RWPE2 (cell line): Measurements from ENCODE around the gene AKAP13.

ENCODE experiments used
- ATAC-seq: fragments of 200-7000 bp; cut with Tn5 transposase; 3 replicates; pipeline ENCODE4 v1.9.1; 2021; ENCODE audit warnings: low read depth
- DNase-seq: peaks from one replicate; pipeline ENCODE4 v3.0.0-alpha.2; 2020; ENCODE audit warnings: low spot score
- H3K27ac ChIP-seq: fragments of 450-650 bp; 2 replicates; pipeline ENCODE4 v1.5.1; 2017; ENCODE audit warnings: mild to moderate bottlenecking; ENCODE audit not compliant: poor library complexity, severe bottlenecking
- H3K27me3 ChIP-seq: fragments of 250-450 bp; sonication (Bioruptor Pico); 2 replicates; pipeline ENCODE4 v1.5.1; 2021; ENCODE audit warnings: mild to moderate bottlenecking, moderate library complexity; ENCODE audit not compliant: insufficient read depth, poor library complexity, severe bottlenecking
- H3K36me3 ChIP-seq: fragments of 250-450 bp; sonication (Bioruptor Pico); 2 replicates; pipeline ENCODE4 v1.5.1; 2020; ENCODE audit warnings: low read depth, mild to moderate bottlenecking, moderate library complexity
- H3K4me1 ChIP-seq: fragments of 250-450 bp; sonication (Bioruptor Pico); 2 replicates; pipeline ENCODE4 v1.5.1; 2021; ENCODE audit warnings: mild to moderate bottlenecking, moderate library complexity; ENCODE audit not compliant: insufficient read depth, poor library complexity, severe bottlenecking
- H3K4me3 ChIP-seq: fragments of 250-450 bp; sonication (Bioruptor Pico); 2 replicates; pipeline ENCODE4 v1.5.1; 2021; ENCODE audit warnings: mild to moderate bottlenecking, moderate library complexity; ENCODE audit not compliant: severe bottlenecking
- H3K9me3 ChIP-seq: fragments of 250-450 bp; sonication (Bioruptor Pico); 2 replicates; pipeline ENCODE4 v1.5.1; 2021; ENCODE audit warnings: mild to moderate bottlenecking, moderate library complexity; ENCODE audit not compliant: severe bottlenecking
- TF ChIP-seq, protein P1 (sequence below): fragments of 450-650 bp; IDR thresholded peaks from one replicate; pipeline ENCODE4 v1.5.1; 2017; ENCODE audit warnings: mild to moderate bottlenecking, moderate library complexity; ENCODE audit not compliant: poor library complexity, severe bottlenecking

AKAP13 gene

GRCh38 chr15:85752124-85752475, 371.7 kb downstream of the AKAP13 start:
- TF ChIP-seq, protein P1, sequence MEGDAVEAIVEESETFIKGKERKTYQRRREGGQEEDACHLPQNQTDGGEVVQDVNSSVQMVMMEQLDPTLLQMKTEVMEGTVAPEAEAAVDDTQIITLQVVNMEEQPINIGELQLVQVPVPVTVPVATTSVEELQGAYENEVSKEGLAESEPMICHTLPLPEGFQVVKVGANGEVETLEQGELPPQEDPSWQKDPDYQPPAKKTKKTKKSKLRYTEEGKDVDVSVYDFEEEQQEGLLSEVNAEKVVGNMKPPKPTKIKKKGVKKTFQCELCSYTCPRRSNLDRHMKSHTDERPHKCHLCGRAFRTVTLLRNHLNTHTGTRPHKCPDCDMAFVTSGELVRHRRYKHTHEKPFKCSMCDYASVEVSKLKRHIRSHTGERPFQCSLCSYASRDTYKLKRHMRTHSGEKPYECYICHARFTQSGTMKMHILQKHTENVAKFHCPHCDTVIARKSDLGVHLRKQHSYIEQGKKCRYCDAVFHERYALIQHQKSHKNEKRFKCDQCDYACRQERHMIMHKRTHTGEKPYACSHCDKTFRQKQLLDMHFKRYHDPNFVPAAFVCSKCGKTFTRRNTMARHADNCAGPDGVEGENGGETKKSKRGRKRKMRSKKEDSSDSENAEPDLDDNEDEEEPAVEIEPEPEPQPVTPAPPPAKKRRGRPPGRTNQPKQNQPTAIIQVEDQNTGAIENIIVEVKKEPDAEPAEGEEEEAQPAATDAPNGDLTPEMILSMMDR = no peak
- H3K9me3 ChIP-seq = no peaks in the 10 kb centered on the region
- ATAC-seq = no peak
- peaks cover 6% of the 10 kb centered on the region; the same call in 1 of the 2 replicates for H3K36me3 ChIP-seq
- DNase-seq = peak; percentile 66
- H3K27ac ChIP-seq = peak overlapping the region; percentile 55
- no peaks in the 10 kb centered on the region for H3K27me3 ChIP-seq
- H3K4me1 ChIP-seq = peaks cover 23% of the 10 kb centered on the region
- no peak overlapping the region for H3K4me3 ChIP-seq

DNA sequence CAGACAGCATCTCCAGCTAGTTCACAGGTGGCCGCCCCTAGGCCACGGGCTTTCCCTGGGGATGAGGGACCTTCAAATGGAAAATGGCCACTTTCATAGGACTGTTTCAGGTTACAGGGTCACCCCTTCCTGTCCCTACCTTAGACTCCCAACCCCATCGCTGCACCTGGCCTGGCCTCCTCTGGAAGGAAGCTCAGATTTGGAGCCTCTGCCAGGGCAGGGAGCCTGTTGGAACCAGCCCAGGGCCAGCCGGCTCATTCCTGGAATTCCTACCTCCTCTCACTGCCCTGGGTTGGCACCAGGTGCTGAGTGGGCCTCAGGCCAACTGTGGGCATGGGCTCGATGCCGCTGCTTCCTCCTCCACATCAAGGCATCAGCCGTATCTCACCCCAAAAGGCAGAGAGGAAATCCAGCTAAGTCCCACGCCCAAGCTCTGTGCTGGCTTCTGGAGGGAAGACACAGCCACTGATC, 372.1 kb downstream of the AKAP13 start:
- Histone ChIP-seq H3K4me3 (no peak overlapping the region), H3K4me1 (peaks cover 23% of the 10 kb centered on the region), H3K27me3 (no peaks in the 10 kb centered on the region), H3K36me3 (peaks cover 4% of the 10 kb centered on the region; the same call in 1 of the 2 replicates), H3K9me3 (no peaks in the 10 kb centered on the region), H3K27ac (peak overlapping the region; percentile 55)
- peak; percentile 93 for DNase-seq
- TF ChIP-seq, protein P1 = no peak
- peak; percentile 89 for ATAC-seq

GRCh38 chr15:85753261-85753660, 372.9 kb downstream of the AKAP13 start:
- H3K27me3 ChIP-seq = no peaks in the 10 kb centered on the region
- peak overlapping the region; percentile 55 for H3K27ac ChIP-seq
- DNase-seq (peak; percentile 19), ATAC-seq (no peak)
- peaks cover 23% of the 10 kb centered on the region for H3K4me1 ChIP-seq
- TF ChIP-seq, protein P1 = no peak
- no peaks in the 10 kb centered on the region for H3K9me3 ChIP-seq
- H3K4me3 ChIP-seq = no peak overlapping the region
- H3K36me3 ChIP-seq = no peaks in the 10 kb centered on the region

DNA sequence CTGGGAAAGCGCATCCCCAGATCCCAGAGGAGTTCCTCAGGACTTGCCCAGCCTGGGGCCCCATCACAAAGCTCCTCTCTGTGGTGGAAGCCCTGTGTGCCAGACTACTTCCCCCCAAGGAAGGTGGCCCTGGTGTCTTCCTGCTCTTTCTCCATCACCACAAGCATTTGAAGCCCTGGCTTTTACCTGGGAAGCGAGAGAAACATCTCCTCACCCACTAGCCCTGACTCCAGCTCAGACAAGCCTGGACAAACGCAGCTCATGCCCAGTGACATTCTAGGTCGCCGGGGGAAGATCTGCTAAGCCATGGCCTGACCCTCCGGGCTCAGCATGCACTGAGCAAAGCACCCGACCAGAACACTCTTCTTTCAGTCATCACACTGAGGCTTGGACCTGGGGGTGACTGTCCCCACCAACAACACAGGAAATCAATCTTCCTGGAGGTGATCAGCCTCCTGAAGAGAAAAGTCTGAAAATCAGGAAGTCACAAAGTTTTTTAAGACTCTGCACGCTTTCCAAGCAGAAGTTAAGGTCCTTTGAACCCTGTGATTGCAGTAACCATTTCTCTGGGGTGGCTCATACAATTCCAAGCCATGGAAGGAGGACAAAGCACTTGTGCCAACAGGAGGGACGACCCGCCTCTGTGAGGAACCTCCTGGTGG, 373.5 kb downstream of the AKAP13 start:
- peaks cover 23% of the 10 kb centered on the region for H3K4me1 ChIP-seq
- DNase-seq (peak; percentile 45), ATAC-seq (no peak)
- H3K9me3 ChIP-seq = no peaks in the 10 kb centered on the region
- no peaks in the 10 kb centered on the region for H3K36me3 ChIP-seq
- H3K27ac ChIP-seq = no peak overlapping the region
- TF ChIP-seq, protein P1 = no peak
- H3K27me3 ChIP-seq = no peaks in the 10 kb centered on the region
- H3K4me3 ChIP-seq = no peak overlapping the region

DNA sequence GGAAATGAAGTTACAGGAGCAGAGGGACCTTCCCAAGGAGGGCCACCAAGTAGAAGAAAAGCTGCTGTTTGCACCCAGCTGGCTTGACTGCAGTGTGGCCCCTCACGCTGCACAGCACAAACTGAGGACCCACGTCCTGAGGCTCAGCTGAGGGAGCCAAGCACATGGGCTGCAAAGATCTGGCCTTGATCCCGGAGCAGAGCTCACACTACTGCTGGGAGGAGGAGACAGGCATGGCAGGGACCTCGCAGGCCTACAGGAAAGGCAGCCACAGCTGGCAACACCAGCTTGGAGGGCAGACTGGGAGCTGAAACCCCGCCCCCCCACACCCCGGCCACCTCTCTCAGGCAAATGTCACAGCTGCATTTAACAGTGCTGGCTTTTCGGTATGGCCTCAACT, 374.6 kb downstream of the AKAP13 start:
- Histone ChIP-seq H3K4me3 (no peak overlapping the region), H3K4me1 (peaks cover 23% of the 10 kb centered on the region), H3K27me3 (no peaks in the 10 kb centered on the region), H3K36me3 (no peaks in the 10 kb centered on the region), H3K27ac (no peak overlapping the region), H3K9me3 (no peaks in the 10 kb centered on the region)
- ATAC-seq = no peak
- TF ChIP-seq, protein P1 = no peak
- DNase-seq = peak; percentile 45
